ENCODE measurements around the gene PITRM1.
"Not testable (repeated sequence)": the region's sequence is repeated elsewhere in the genome, so short reads cannot be mapped to it uniquely, and the experiment has no call there.

DNA sequence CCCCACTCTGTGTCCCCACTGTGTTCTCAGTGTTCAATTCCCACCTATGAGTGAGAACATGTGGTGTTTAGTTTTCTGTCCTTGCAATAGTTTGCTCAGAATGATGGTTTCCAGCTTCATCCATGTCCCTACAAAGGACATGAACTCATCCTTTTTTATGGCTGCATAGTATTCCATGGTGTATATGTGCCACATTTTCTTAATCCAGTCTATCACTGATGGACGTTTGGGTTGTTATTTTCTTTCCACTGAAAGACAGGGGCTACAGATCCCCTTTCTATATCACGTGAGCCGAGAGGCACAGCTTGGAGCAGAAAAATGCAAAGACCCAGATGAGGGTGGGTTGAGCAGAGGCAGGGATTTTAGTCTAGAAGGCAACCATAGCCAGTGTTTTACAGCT lies 14.6 kb upstream of the PITRM1 start:
- TF ChIP-seq CTCF, POLR2A (IDR thresholded peaks at IDR 0.05): not testable (repeated sequence)

Data from lower leg skin (tissue), 3 donors.